Hepatocyte (in vitro differentiated cells): ENCODE results near the gene PRR4. TPM values are rescaled to one million over a fixed set of nuclear protein-coding genes. Genes with fewer than 3 reads are reported as not detected.

Experiments
- DNase-seq: peaks from one replicate; pipeline ENCODE4 v3.0.0-alpha.2; 2016; ENCODE audit warnings: low spot score
- H2AFZ ChIP-seq: fragments of 200-600 bp; sonication (generic); 2 replicates; pipeline ENCODE4 v1.6.0; 2016; ENCODE audit warnings: antibody characterized with exemption, mild to moderate bottlenecking
- H3K27ac ChIP-seq: fragments of 200-600 bp; sonication (generic); 2 replicates; pipeline ENCODE4 v1.5.1; 2016; ENCODE audit warnings: mild to moderate bottlenecking
- H3K27me3 ChIP-seq: fragments of 200-600 bp; sonication (generic); 2 replicates; pipeline ENCODE4 v1.6.1; 2016
- H3K36me3 ChIP-seq: fragments of 200-600 bp; sonication (generic); replicated peaks from 2 replicates; pipeline ENCODE4 v1.5.1; 2016; ENCODE audit warnings: low read depth; ENCODE audit not compliant: insufficient read depth
- H3K4me1 ChIP-seq: fragments of 200-600 bp; sonication (generic); 2 replicates; pipeline ENCODE4 v1.5.1; 2016; ENCODE audit warnings: mild to moderate bottlenecking, moderate library complexity; ENCODE audit not compliant: insufficient read depth
- H3K4me2 ChIP-seq: fragments of 200-600 bp; sonication (generic); 2 replicates; pipeline ENCODE4 v1.6.0; 2016
- H3K4me3 ChIP-seq: fragments of 200-600 bp; sonication (generic); 2 replicates; pipeline ENCODE4 v1.5.1; 2016; ENCODE audit warnings: mild to moderate bottlenecking
- H3K79me2 ChIP-seq: fragments of 200-600 bp; sonication (generic); 2 replicates; pipeline ENCODE4 v1.6.0; 2017; ENCODE audit warnings: mild to moderate bottlenecking
- H3K9me2 ChIP-seq: fragments of 200-600 bp; sonication (generic); replicated peaks from 2 replicates; pipeline ENCODE4 v1.6.0; 2017; ENCODE audit warnings: mild to moderate bottlenecking; ENCODE audit not compliant: insufficient read depth
- H3K9me3 ChIP-seq: fragments of 200-600 bp; sonication (generic); 2 replicates; pipeline ENCODE4 v1.5.1; 2016; ENCODE audit warnings: low read depth, mild to moderate bottlenecking
- H4K20me1 ChIP-seq: fragments of 200-600 bp; sonication (generic); 2 replicates; pipeline ENCODE4 v1.6.0; 2016; ENCODE audit warnings: mild to moderate bottlenecking; ENCODE audit not compliant: insufficient read depth, poor library complexity, severe bottlenecking
- CTCF ChIP-seq: fragments of 200-600 bp; sonication (generic); IDR thresholded peaks from 2 replicates; pipeline ENCODE4 v1.5.1; 2016; ENCODE audit warnings: antibody characterized with exemption, mild to moderate bottlenecking; ENCODE audit not compliant: poor library complexity
- EZH2 ChIP-seq: fragments of 200-600 bp; sonication (generic); IDR thresholded peaks from 2 replicates; pipeline ENCODE4 v1.6.1; 2016; ENCODE audit warnings: antibody characterized with exemption, mild to moderate bottlenecking, borderline replicate concordance
- EZH2phosphoT487 ChIP-seq: fragments of 200-600 bp; sonication (generic); IDR thresholded peaks from one replicate; pipeline ENCODE4 v1.6.1; 2018; ENCODE audit warnings: antibody characterized with exemption, mild to moderate bottlenecking, low read depth, moderate library complexity; ENCODE audit not compliant: unreplicated experiment, severe bottlenecking
- WGBS: methylation state at CpG from one replicate; pipeline ENCODE4 v1.1.6; 2016; ENCODE audit warnings: low lambda C conversion rate; ENCODE audit errors: missing lambda C conversion rate; 5-methylcytosine and 5-hydroxymethylcytosine counted together
- polyA plus RNA-seq: library from polyadenylated mRNA; unstranded; fragments of >200 nt; fragmentation: Nextera tagmentation; extraction: Ambion mirVana; gene quantifications from 2 replicates; pipeline ENCODE4 v1.2.1, GENCODE V29; 2016
- small RNA-seq: library from RNA; depleted of rRNA; stranded (forward); fragments of <200 nt; gene quantifications from one replicate; pipeline ENCODE3, GENCODE V24; 2014
- total RNA-seq: library from RNA; depleted of rRNA; stranded (reverse); fragments of >200 nt; gene quantifications from 2 replicates; pipeline ENCODE4 v1.2.3, GENCODE V29; 2014

The PRR4 gene
- total and polyA plus RNA-seq, 2 experiments from 2014 or later = 3.9 to 6.4 TPM

DNA sequence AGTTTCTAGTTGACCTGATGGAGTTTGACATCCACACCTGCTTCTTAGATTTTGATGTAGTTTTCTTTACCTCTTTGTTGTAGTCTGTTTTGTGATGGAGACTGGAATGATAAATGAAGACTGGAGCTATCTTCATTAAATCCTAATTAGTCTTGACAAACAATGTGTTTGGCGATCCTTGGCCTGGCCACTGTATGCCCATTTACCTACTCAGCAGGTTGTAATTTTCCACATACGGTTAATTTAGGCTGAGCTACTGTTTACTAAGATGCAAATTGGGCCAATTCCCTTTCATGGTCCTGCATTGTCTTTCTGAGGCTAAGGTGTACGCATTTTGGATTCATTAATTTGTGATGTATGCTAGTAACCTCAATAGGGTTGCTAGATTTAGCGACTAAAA, 46.7 kb downstream of the PRR4 start, which contains the start of gene TAS2R7:
Gene TAS2R7 (minus strand): TSS at position 41 of the 400 bp plus-strand sequence. CDS start 57 bp downstream, outside the sequence.
- peaks cover 5% of the 10 kb centered on the region for H3K27me3 ChIP-seq
- no peaks in the 10 kb centered on the region for H3K9me3 ChIP-seq
- TF ChIP-seq EZH2 (no peak), EZH2phosphoT487 (no peak), CTCF (no peak)
- H3K79me2 ChIP-seq = no peaks in the 10 kb centered on the region
- no peaks in the 10 kb centered on the region for H3K9me2 ChIP-seq
- no peak for DNase-seq
- H2AFZ ChIP-seq = no peak within 1 kb of the TSS
- no peaks in the 10 kb centered on the region for H3K36me3 ChIP-seq
- WGBS = 54% methylated on average over 4 of the region's 4 CpGs
- no peak within 1 kb of the TSS for H3K4me2 ChIP-seq
- H4K20me1 ChIP-seq = no peaks in the 10 kb centered on the region
- H3K4me1 ChIP-seq = no peaks in the 10 kb centered on the region
- H3K27ac ChIP-seq = no peak within 1 kb of the TSS
- H3K4me3 ChIP-seq = no peak within 1 kb of the TSS

- no peak overlapping the region for H3K4me3 ChIP-seq
- no peak overlapping the region for H3K4me2 ChIP-seq
- 62% methylated on average over 5 of the region's 5 CpGs for WGBS
- DNase-seq = no peak
- H3K27me3 ChIP-seq = peaks cover 5% of the 10 kb centered on the region
- H2AFZ ChIP-seq = no peak overlapping the region
- no peaks in the 10 kb centered on the region for H3K9me3 ChIP-seq
- H3K4me1 ChIP-seq = no peaks in the 10 kb centered on the region
- H3K9me2 ChIP-seq = no peaks in the 10 kb centered on the region
- no peaks in the 10 kb centered on the region for H3K79me2 ChIP-seq
- no peaks in the 10 kb centered on the region for H4K20me1 ChIP-seq
- no peak for TF ChIP-seq EZH2
- no peak for TF ChIP-seq EZH2phosphoT487
- no peak for TF ChIP-seq CTCF
- H3K36me3 ChIP-seq = no peaks in the 10 kb centered on the region
- no peak overlapping the region for H3K27ac ChIP-seq
Observed at GRCh38 chr12:10801741-10802140, 47.5 kb downstream of the PRR4 start.

Small RNA genes lying within 50 kb of the gene (small RNA-seq; reads per million reads assigned to genes)
- gene PRR4 = not detected

Other genes with a start within 250 kb of the PRR4 start
- 21.4 and 23.9 TPM in 2 replicates for gene MAGOHB, start 235.9 kb downstream of the PRR4 start, total RNA-seq
- 39.4 and 40.2 TPM in 2 replicates for gene MAGOHB, start 235.9 kb downstream of the PRR4 start, polyA plus RNA-seq
- 0.48 and 3.6 TPM in 2 replicates for gene STYK1, start 175.4 kb downstream of the PRR4 start, total RNA-seq
- 0.09 and 0.58 TPM in 2 replicates for gene STYK1, start 175.4 kb downstream of the PRR4 start, polyA plus RNA-seq
- gene YBX3, start 126.2 kb downstream of the PRR4 start, total RNA-seq = 66.7 and 83.4 TPM in 2 replicates
- 218 and 237 TPM in 2 replicates for gene YBX3, start 126.2 kb downstream of the PRR4 start, polyA plus RNA-seq
- gene TAS2R7, start 46.8 kb downstream of the PRR4 start, total RNA-seq = not detected in 2 replicates
- not detected in 2 replicates for gene TAS2R7, start 46.8 kb downstream of the PRR4 start, polyA plus RNA-seq
- gene TAS2R8, start 42.2 kb downstream of the PRR4 start, total RNA-seq = not detected in 2 replicates
- gene TAS2R8, start 42.2 kb downstream of the PRR4 start, polyA plus RNA-seq = not detected in 2 replicates
- 0.13 TPM in 1 of 2 replicates, not detected in the other for gene TAS2R9, start 39.3 kb downstream of the PRR4 start, total RNA-seq
- gene TAS2R9, start 39.3 kb downstream of the PRR4 start, polyA plus RNA-seq = not detected in 2 replicates
- gene TAS2R10, start 23.1 kb downstream of the PRR4 start, total RNA-seq = 1.5 and 1.8 TPM in 2 replicates
- gene TAS2R10, start 23.1 kb downstream of the PRR4 start, polyA plus RNA-seq = not detected in 2 replicates
- gene PRH1, start 34.8 kb upstream of the PRR4 start, total RNA-seq = 17.5 and 19.0 TPM in 2 replicates
- gene PRH1, start 34.8 kb upstream of the PRR4 start, polyA plus RNA-seq = 12.3 and 25.4 TPM in 2 replicates
- 2.1 and 3.2 TPM in 2 replicates for gene TAS2R13, start 60.1 kb upstream of the PRR4 start, total RNA-seq
- gene TAS2R13, start 60.1 kb upstream of the PRR4 start, polyA plus RNA-seq = not detected in 2 replicates
- gene PRH2, start 79.8 kb upstream of the PRR4 start, total RNA-seq = not detected in 2 replicates
- gene PRH2, start 79.8 kb upstream of the PRR4 start, polyA plus RNA-seq = 0.36 TPM in 1 of 2 replicates, not detected in the other
- 5.6 and 6.6 TPM in 2 replicates for gene TAS2R14, start 89.8 kb upstream of the PRR4 start, total RNA-seq
- gene TAS2R14, start 89.8 kb upstream of the PRR4 start, polyA plus RNA-seq = 0.59 and 0.64 TPM in 2 replicates
- 1.5 and 2.0 TPM in 2 replicates for gene TAS2R50, start 137.4 kb upstream of the PRR4 start, total RNA-seq
- gene TAS2R50, start 137.4 kb upstream of the PRR4 start, polyA plus RNA-seq = not detected in 2 replicates
- gene TAS2R20, start 148.8 kb upstream of the PRR4 start, total RNA-seq = 5.1 and 6.3 TPM in 2 replicates
- gene TAS2R20, start 148.8 kb upstream of the PRR4 start, polyA plus RNA-seq = 0.36 and 0.41 TPM in 2 replicates
- gene TAS2R19, start 173.1 kb upstream of the PRR4 start, total RNA-seq = 4.4 and 7.4 TPM in 2 replicates
- 0.16 and 1.4 TPM in 2 replicates for gene TAS2R19, start 173.1 kb upstream of the PRR4 start, polyA plus RNA-seq
- gene TAS2R31, start 181.9 kb upstream of the PRR4 start, total RNA-seq = 6.2 and 9.4 TPM in 2 replicates
- 0.17 TPM in 1 of 2 replicates, not detected in the other for gene TAS2R31, start 181.9 kb upstream of the PRR4 start, polyA plus RNA-seq
- 2.6 and 2.9 TPM in 2 replicates for gene TAS2R46, start 212.8 kb upstream of the PRR4 start, total RNA-seq
- gene TAS2R46, start 212.8 kb upstream of the PRR4 start, polyA plus RNA-seq = not detected in 2 replicates
- gene TAS2R43, start 242.8 kb upstream of the PRR4 start, total RNA-seq = 2.6 and 2.8 TPM in 2 replicates
- gene TAS2R43, start 242.8 kb upstream of the PRR4 start, polyA plus RNA-seq = 0.44 and 0.69 TPM in 2 replicates